NCI-H2196 (cell line): ENCODE measurements around the gene TRIML1.
"Not testable (repeated sequence)": the region's sequence is repeated elsewhere in the genome, so short reads cannot be mapped to it uniquely, and the experiment has no call there.

Experiments
- DNase-seq: peaks from one replicate; lab custom pipeline; 2025; ENCODE audit not compliant: unreplicated experiment; lab: John Stamatoyannopoulos, UW

Gene TRIML1

GRCh38 chr4:188147776-188148175 lies 8.5 kb downstream of the TRIML1 start:
- DNase-seq, result no peak

- no peak for DNase-seq
Observed at GRCh38 chr4:188154668-188155405, 15.6 kb downstream of the TRIML1 start.

- no peak for DNase-seq
Observed at GRCh38 chr4:188158336-188158735, 19.1 kb downstream of the TRIML1 start.

- DNase-seq, result not testable (repeated sequence)
Observed at GRCh38 chr4:188159513-188160226, 20.4 kb downstream of the TRIML1 start.

- no peak for DNase-seq
Observed at GRCh38 chr4:188160406-188160805, 21.2 kb downstream of the TRIML1 start.

- DNase-seq, result no peak
Observed at GRCh38 chr4:188161167-188161566, 21.9 kb downstream of the TRIML1 start.

GRCh38 chr4:188162698-188163097 lies 23.5 kb downstream of the TRIML1 start:
- no peak for DNase-seq

GRCh38 chr4:188168726-188169373 lies 29.6 kb downstream of the TRIML1 start:
- no peak for DNase-seq

- no peak for DNase-seq
Observed at GRCh38 chr4:188171551-188171950, 32.3 kb downstream of the TRIML1 start.

- DNase-seq, result no peak
Observed at GRCh38 chr4:188175288-188175687, 36.0 kb downstream of the TRIML1 start.

GRCh38 chr4:188177997-188178675 lies 38.9 kb downstream of the TRIML1 start:
- DNase-seq, result no peak

GRCh38 chr4:188178806-188179205 lies 39.6 kb downstream of the TRIML1 start:
- DNase-seq, result no peak

GRCh38 chr4:188187106-188187505 lies 47.9 kb downstream of the TRIML1 start:
- no peak for DNase-seq

- DNase-seq, result no peak
Observed at GRCh38 chr4:188190461-188190860, 51.2 kb downstream of the TRIML1 start.

- DNase-seq, result no peak
Observed at GRCh38 chr4:188194421-188194820, 55.2 kb downstream of the TRIML1 start.

GRCh38 chr4:188195389-188195985 lies 56.2 kb downstream of the TRIML1 start:
- no peak for DNase-seq

- DNase-seq, result no peak
Observed at GRCh38 chr4:188196134-188196735, 57.0 kb downstream of the TRIML1 start.
